H1 (cell line): ENCODE results near the gene RRAD. TPM values are rescaled to one million over a fixed set of nuclear protein-coding genes. Genes with fewer than 3 reads are reported as not detected.

Source experiments
- CTCF ChIA-PET: fragments of 300-600 bp; sonication (Branson Sonifier 250); formaldehyde crosslinking; loops from one replicate; lab custom pipeline; 2021; ENCODE audit not compliant: partially characterized antibody; lab: Charles Lee
- POLR2A ChIA-PET: fragments of 300-600 bp; sonication (Branson Sonifier 250); formaldehyde crosslinking; loops from one replicate; lab custom pipeline; 2021; ENCODE audit warnings: inconsistent platforms; ENCODE audit not compliant: partially characterized antibody; lab: Charles Lee
- DNase-seq, 2 experiments: peaks; one replicate each; pipeline versions ENCODE4 v3.0.0 to v3.0.0-alpha.2; 2010 to 2022; ENCODE audit warnings: low spot score in 2 of 2, low read depth in 1 of 2, mixed read lengths in 1 of 2
- FAIRE-seq: peaks from 2 replicates; lab custom pipeline; 2011; peaks lifted over from hg19 to GRCh38; lab: Jason Lieb, UNC
- H2AFZ ChIP-seq: 2 replicates; pipeline ENCODE4 v1.8.1; 2012; ENCODE audit warnings: low read length, inconsistent platforms
- H2AK5ac ChIP-seq: 2 replicates; pipeline ENCODE4 v1.6.1; 2013; ENCODE audit warnings: low read depth, low read length
- H2BK120ac ChIP-seq: replicated peaks from 2 replicates; pipeline ENCODE3; 2013; ENCODE audit warnings: low read depth, low read length, inconsistent platforms
- H2BK12ac ChIP-seq: 2 replicates; pipeline ENCODE4 v1.6.1; 2013; ENCODE audit warnings: low read depth, low read length
- H2BK15ac ChIP-seq: 2 replicates; pipeline ENCODE4 v1.6.1; 2013; ENCODE audit warnings: low read length
- H2BK20ac ChIP-seq: 2 replicates; pipeline ENCODE4 v1.6.1; 2013; ENCODE audit warnings: low read length
- H2BK5ac ChIP-seq: 2 replicates; pipeline ENCODE4 v1.6.1; 2013; ENCODE audit warnings: low read depth, low read length
- H3K14ac ChIP-seq: 2 replicates; pipeline ENCODE4 v1.6.1; 2013; ENCODE audit warnings: inconsistent platforms; ENCODE audit not compliant: insufficient read length
- H3K18ac ChIP-seq: 2 replicates; pipeline ENCODE4 v1.6.1; 2013; ENCODE audit warnings: low read length; ENCODE audit errors: extremely low read depth
- H3K23ac ChIP-seq: 2 replicates; pipeline ENCODE4 v1.6.1; 2013; ENCODE audit warnings: inconsistent platforms; ENCODE audit not compliant: insufficient read length
- H3K23me2 ChIP-seq: 2 replicates; pipeline ENCODE4 v1.6.1; 2013; ENCODE audit warnings: low read depth, low read length
- H3K27ac ChIP-seq: 2 replicates; pipeline ENCODE4 v1.6.1; 2011; ENCODE audit warnings: low read depth, low read length, inconsistent platforms
- H3K27me3 ChIP-seq, 4 experiments: replicated peaks in 1 of 4; 1 replicate in 1 of 4; 2 replicates in 3 of 4; pipeline versions ENCODE4 v1.6.1 to v1.8.1; 2011 to 2013; ENCODE audit warnings: low read length in 3 of 4, mild to moderate bottlenecking in 3 of 4, inconsistent platforms in 2 of 4, mixed read lengths in 2 of 4, moderate library complexity in 1 of 4; ENCODE audit not compliant: control insufficient read depth in 3 of 4, insufficient read depth in 3 of 4; ENCODE audit errors: extremely low read depth in 1 of 4
- H3K36me3 ChIP-seq, 4 experiments: 2 replicates each; pipeline versions ENCODE4 v1.6.1 to v1.8.1; 2011 to 2013; ENCODE audit warnings: mild to moderate bottlenecking in 4 of 4, low read length in 3 of 4, moderate library complexity in 2 of 4, control low read depth in 1 of 4, inconsistent platforms in 1 of 4; ENCODE audit not compliant: insufficient read depth in 4 of 4, control insufficient read depth in 2 of 4
- H3K4ac ChIP-seq: replicated peaks from 2 replicates; pipeline ENCODE3; 2013; ENCODE audit warnings: low read length, low read depth, mixed read lengths, inconsistent platforms; ENCODE audit not compliant: insufficient read length
- H3K4me1 ChIP-seq, 4 experiments: replicated peaks in 1 of 4; 1 replicate in 1 of 4; 2 replicates in 3 of 4; pipeline versions ENCODE4 v1.6.1 to v1.8.1; 2011 to 2013; ENCODE audit warnings: low read length in 3 of 4, inconsistent platforms in 2 of 4, mixed read lengths in 1 of 4; ENCODE audit not compliant: insufficient read depth in 4 of 4, control insufficient read depth in 3 of 4
- H3K4me2 ChIP-seq, 2 experiments: 2 replicates each; pipeline versions ENCODE4 v1.6.1 to v1.8.1; 2011 to 2013; ENCODE audit warnings: low read depth in 2 of 2, low read length in 2 of 2, control low read depth in 1 of 2, inconsistent platforms in 1 of 2, mild to moderate bottlenecking in 1 of 2; ENCODE audit not compliant: insufficient read depth in 1 of 2
- H3K4me3 ChIP-seq, 4 experiments: fragments of 200-600, 300-600 bp in 1 of 4; sonication (generic), shearing (Covaris generic), sonication (Bioruptor Twin) in 1 of 4; 2 replicates each; pipeline versions ENCODE4 v1.5.1 to v1.8.1; 2011 to 2016; ENCODE audit warnings: low read length in 4 of 4, low read depth in 3 of 4, control low read depth in 2 of 4, inconsistent platforms in 2 of 4, mild to moderate bottlenecking in 2 of 4, mixed read lengths in 1 of 4, moderate library complexity in 1 of 4; ENCODE audit not compliant: insufficient read depth in 2 of 4; ENCODE audit errors: extremely low read depth in 1 of 4
- H3K56ac ChIP-seq: replicated peaks from 2 replicates; pipeline ENCODE3; 2013; ENCODE audit warnings: low read depth, mild to moderate bottlenecking, mixed read lengths, low read length, inconsistent platforms; ENCODE audit not compliant: insufficient read length
- H3K79me1 ChIP-seq: 2 replicates; pipeline ENCODE4 v1.6.1; 2013; ENCODE audit warnings: low read depth, low read length, control low read depth
- H3K79me2 ChIP-seq, 2 experiments: 2 replicates each; pipeline versions ENCODE4 v1.6.1 to v1.8.1; 2012 to 2013; ENCODE audit warnings: low read length in 2 of 2, mild to moderate bottlenecking in 2 of 2, inconsistent platforms in 1 of 2; ENCODE audit not compliant: insufficient read depth in 2 of 2, control insufficient read depth in 1 of 2
- H3K9ac ChIP-seq, 4 experiments: replicated peaks in 1 of 4; 1 replicate in 1 of 4; 2 replicates in 3 of 4; pipeline versions ENCODE4 v1.6.1 to v1.8.1; 2011 to 2013; ENCODE audit warnings: low read depth in 3 of 4, low read length in 3 of 4, control low read depth in 2 of 4, mild to moderate bottlenecking in 2 of 4, moderate library complexity in 2 of 4, inconsistent platforms in 1 of 4; ENCODE audit errors: extremely low read depth in 1 of 4
- H3K9me3 ChIP-seq, 2 experiments: 2 replicates each; pipeline versions ENCODE4 v1.6.1 to v1.8.1; 2012 to 2013; ENCODE audit warnings: mild to moderate bottlenecking in 2 of 2, moderate library complexity in 2 of 2, control low read depth in 1 of 2, inconsistent platforms in 1 of 2, low read depth in 1 of 2, low read length in 1 of 2, mixed read lengths in 1 of 2; ENCODE audit not compliant: insufficient read depth in 2 of 2
- H4K20me1 ChIP-seq, 2 experiments: replicated peaks in 1 of 2; 2 replicates each; pipeline versions ENCODE3 to v1.8.1; 2011 to 2013; ENCODE audit warnings: inconsistent platforms in 2 of 2, low read length in 2 of 2, mild to moderate bottlenecking in 1 of 2; ENCODE audit not compliant: insufficient read depth in 2 of 2, control insufficient read depth in 1 of 2
- H4K5ac ChIP-seq: 2 replicates; pipeline ENCODE4 v1.6.1; 2013; ENCODE audit warnings: low read length, low read depth, mixed read lengths, inconsistent platforms; ENCODE audit not compliant: insufficient read length
- H4K8ac ChIP-seq: 2 replicates; pipeline ENCODE4 v1.8.0; 2013; ENCODE audit warnings: mild to moderate bottlenecking, moderate library complexity, low read length, inconsistent platforms; ENCODE audit not compliant: insufficient read depth; ENCODE audit errors: extremely low read depth
- H4K91ac ChIP-seq: replicated peaks from 2 replicates; pipeline ENCODE3; 2013; ENCODE audit warnings: low read length, mixed read lengths, inconsistent platforms; ENCODE audit not compliant: insufficient read length
- KDM1A ChIP-seq: fragments of 200-600, 300-600 bp; sonication (generic); IDR thresholded peaks from 2 replicates; pipeline ENCODE4 v1.7.1; 2016; ENCODE audit warnings: mild to moderate bottlenecking, low read length, borderline replicate concordance
- RNF2 ChIP-seq: fragments of 200-900, 300-1000 bp; sonication (generic); IDR thresholded peaks from 2 replicates; pipeline ENCODE4 v1.7.1; 2016; ENCODE audit warnings: borderline replicate concordance, low read depth, mild to moderate bottlenecking, antibody characterized with exemption, low read length; ENCODE audit not compliant: poor library complexity, severe bottlenecking; ENCODE audit errors: missing control alignments
- WGBS, 2 experiments: shearing (Covaris generic) in 1 of 2; methylation state at CpG; one replicate each; pipeline versions ENCODE4 v1.1.6 to v1.1.7; 2013 to 2015; ENCODE audit warnings: low lambda C conversion rate in 2 of 2, mixed read lengths in 2 of 2, inconsistent platforms in 1 of 2, low coverage in 1 of 2, missing lambda C conversion rate in 1 of 2; ENCODE audit not compliant: insufficient replicate concordance in 2 of 2, insufficient coverage in 1 of 2, insufficient read length in 1 of 2; ENCODE audit errors: extremely low coverage in 1 of 2, missing lambda C conversion rate in 1 of 2; 5-methylcytosine and 5-hydroxymethylcytosine counted together
- polyA plus RNA-seq, 7 experiments: library from polyadenylated mRNA; depleted of rRNA in 3 of 7; stranded (reverse) in 5 of 7; unstranded in 2 of 7; fragments of >200 nt in 5 of 7; fragments of 200-250 nt in 2 of 7; gene quantifications; 1 replicate in 5 of 7; 2 replicates in 1 of 7; 4 replicates in 1 of 7; pipeline versions ENCODE4 v1.2.1 to v1.2.3, GENCODE V29; 2011 to 2013; ENCODE audit warnings: missing spikeins in 2 of 7, mixed read lengths in 2 of 7
- total RNA-seq: library from RNA; stranded (reverse); fragmentation: NEBNext Ultra II Directional; extraction: Animal tissue kit (Norgen Biotek cat#: 25700); gene quantifications from 2 replicates; pipeline ENCODE4 v1.2.1, GENCODE V29; 2021

Gene RRAD
- total and polyA plus RNA-seq, 2 of the 8 experiments (the other 6 are each of a cell fraction or from before 2014, with no cell fraction given): 0.17 TPM; not detected in 1

GRCh38 chr16:66898933-66899309 lies 26.4 kb downstream of the RRAD start:
- Histone ChIP-seq H2AK5ac (no peak overlapping the region), H3K23ac (no peak overlapping the region), H3K56ac (no peak overlapping the region), H2BK120ac (no peak overlapping the region), H3K79me2 (no peaks in the 10 kb centered on the region), H3K23me2 (no peaks in the 10 kb centered on the region), H3K36me3 (no peaks in the 10 kb centered on the region), H3K4ac (no peak overlapping the region), H3K4me3 (no peak overlapping the region), H2BK12ac (no peak overlapping the region)
- WGBS, 2 experiments: 72% methylated on average over 2 of the region's 2 CpGs; no CpG with 5 or more reads in 1 of the 2 experiments
- CTCF ChIA-PET: interaction anchor here (1.0 to 42.0 kb wide), 4 partner anchors 17 to 128 kb away, joined by 3 to 1009 read pairs (median 24); partner anchors contain the start of genes CDH16, CIAO2B and RRAD
- TF ChIP-seq RNF2 (no peak), KDM1A (peak; percentile 23; the same call in 1 of the 2 replicates)
- TF ChIP-seq, all 59 proteins: peak for 1
- no peak overlapping the region for H2BK20ac ChIP-seq
- POLR2A ChIA-PET: interaction anchor here (1.3 to 2.3 kb wide), 2 partner anchors 20 to 30 kb away, joined by 3 to 5 read pairs; partner anchors contain the start of gene CDH16
- H3K79me1 ChIP-seq: no peaks in the 10 kb centered on the region
- no peak overlapping the region for H4K5ac ChIP-seq
- H3K27me3 ChIP-seq: no peaks in the 10 kb centered on the region; a peak in 1 of 7 replicates
- H3K4me2 ChIP-seq: no peak overlapping the region
- no peak overlapping the region for H3K9ac ChIP-seq
- H4K91ac ChIP-seq: no peak overlapping the region
- no peak overlapping the region for H2BK15ac ChIP-seq
- no peak overlapping the region for H4K8ac ChIP-seq
- DNase-seq (no peak), FAIRE-seq (no peak)
- H3K9me3 ChIP-seq: no peaks in the 10 kb centered on the region
- H3K18ac ChIP-seq: no peak overlapping the region
- peaks cover 4 to 8% of the 10 kb centered on the region in 2 experiments for H4K20me1 ChIP-seq
- no peak overlapping the region for H3K14ac ChIP-seq
- peaks cover 0 to 6% (median 2%) of the 10 kb centered on the region in 4 experiments; a peak in 3 of 7 replicates for H3K4me1 ChIP-seq
- no peak overlapping the region for H3K27ac ChIP-seq
- no peak overlapping the region for H2AFZ ChIP-seq
- H2BK5ac ChIP-seq: no peak overlapping the region
